A549 (cell line): Measurements from ENCODE around the gene ARID1B.

ENCODE experiments used
- CBX2 ChIP-seq: fragments of 200-600 bp; sonication (generic); IDR thresholded peaks from 2 replicates; pipeline ENCODE4 v1.6.1; 2016; ENCODE audit warnings: low read depth, mild to moderate bottlenecking, borderline replicate concordance
- CHD2 ChIP-seq: fragments of 150-350 bp; IDR thresholded peaks from 2 replicates; pipeline ENCODE4 v1.6.1; 2014; ENCODE audit warnings: low read length; ENCODE audit not compliant: partially characterized antibody
- EP300 ChIP-seq, 2 experiments: fragments of >200 bp; sonication (Bioruptor Twin); formaldehyde crosslinking; IDR thresholded peaks; 2 replicates in 1 of 2; 3 replicates in 1 of 2; pipeline ENCODE4 v1.6.1; 2016 to 2017
- JUNB ChIP-seq: fragments of >200 bp; sonication (Bioruptor Twin); formaldehyde crosslinking; IDR thresholded peaks from 2 replicates; pipeline ENCODE4 v1.6.1; 2016
- MYC ChIP-seq: IDR thresholded peaks from 2 replicates; pipeline ENCODE4 v1.6.1; 2012; ENCODE audit warnings: mild to moderate bottlenecking, inconsistent platforms, low read length, improper control_type of control experiment, borderline replicate concordance
- NPAS2 ChIP-seq: fragments of 250-450 bp; sonication (Bioruptor Pico); IDR thresholded peaks from 2 replicates; pipeline ENCODE4 v1.8.0; 2022; ENCODE audit warnings: mild to moderate bottlenecking, moderate library complexity, borderline replicate concordance
- POLR2A ChIP-seq: IDR thresholded peaks from 2 replicates; pipeline ENCODE4 v1.6.1; 2012; ENCODE audit warnings: mild to moderate bottlenecking, low read length
- SMC3 ChIP-seq: fragments of >200 bp; sonication (Bioruptor Twin); formaldehyde crosslinking; IDR thresholded peaks from 3 replicates; pipeline ENCODE4 v1.6.1; 2018; ENCODE audit warnings: inconsistent platforms
- TF ChIP-seq, protein P1 (sequence below): fragments of >200 bp; sonication (Bioruptor Twin); formaldehyde crosslinking; IDR thresholded peaks from 3 replicates; pipeline ENCODE4 v1.5.1; 2016

DNA sequence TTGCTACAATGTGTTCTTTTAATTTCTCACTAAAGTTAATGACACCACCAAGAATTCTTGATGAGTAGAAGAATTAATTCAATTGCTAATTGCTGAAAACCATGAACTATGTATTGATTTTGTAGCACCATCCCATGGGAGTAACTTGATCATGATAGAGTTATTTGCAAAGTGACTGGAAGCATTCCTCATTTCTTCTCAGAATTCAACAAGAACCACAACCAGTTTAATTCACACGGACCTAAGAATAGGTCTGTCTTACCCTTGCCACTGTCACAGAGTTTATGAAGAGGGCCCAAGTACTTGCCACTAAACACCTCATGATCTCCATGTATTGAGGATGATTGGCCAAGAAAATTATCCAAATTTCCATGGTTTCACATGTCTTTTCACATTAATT is 324.0 kb downstream of the ARID1B start:
- TF ChIP-seq, protein P1, sequence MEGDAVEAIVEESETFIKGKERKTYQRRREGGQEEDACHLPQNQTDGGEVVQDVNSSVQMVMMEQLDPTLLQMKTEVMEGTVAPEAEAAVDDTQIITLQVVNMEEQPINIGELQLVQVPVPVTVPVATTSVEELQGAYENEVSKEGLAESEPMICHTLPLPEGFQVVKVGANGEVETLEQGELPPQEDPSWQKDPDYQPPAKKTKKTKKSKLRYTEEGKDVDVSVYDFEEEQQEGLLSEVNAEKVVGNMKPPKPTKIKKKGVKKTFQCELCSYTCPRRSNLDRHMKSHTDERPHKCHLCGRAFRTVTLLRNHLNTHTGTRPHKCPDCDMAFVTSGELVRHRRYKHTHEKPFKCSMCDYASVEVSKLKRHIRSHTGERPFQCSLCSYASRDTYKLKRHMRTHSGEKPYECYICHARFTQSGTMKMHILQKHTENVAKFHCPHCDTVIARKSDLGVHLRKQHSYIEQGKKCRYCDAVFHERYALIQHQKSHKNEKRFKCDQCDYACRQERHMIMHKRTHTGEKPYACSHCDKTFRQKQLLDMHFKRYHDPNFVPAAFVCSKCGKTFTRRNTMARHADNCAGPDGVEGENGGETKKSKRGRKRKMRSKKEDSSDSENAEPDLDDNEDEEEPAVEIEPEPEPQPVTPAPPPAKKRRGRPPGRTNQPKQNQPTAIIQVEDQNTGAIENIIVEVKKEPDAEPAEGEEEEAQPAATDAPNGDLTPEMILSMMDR = no peak
- no peak for TF ChIP-seq SMC3
- TF ChIP-seq MYC = no peak
- no peak for TF ChIP-seq EP300 (IDR thresholded peaks at IDR 0.05)
- no peak for TF ChIP-seq JUNB
- TF ChIP-seq NPAS2 (CRISPR knock-in tag) = no peak
- TF ChIP-seq POLR2A = no peak
- no peak for TF ChIP-seq CHD2
- no peak for TF ChIP-seq CBX2
